Lung microvascular endothelial cell (primary cell): ENCODE data around the gene ANKDD1A. TPM values are rescaled to one million over a fixed set of nuclear protein-coding genes. Genes with fewer than 3 reads are reported as not detected.
A peak's percentile ranks its signal among the peaks of the same experiment; 100 is the strongest.

ENCODE experiments used
- DNase-seq, 2 donors: peaks; one replicate each; pipeline versions ENCODE4 v3.0.0 to v3.0.0-alpha.2; 2010; ENCODE audit warnings: low read depth in 2 of 2
- total RNA-seq: library from RNA; depleted of rRNA; stranded (reverse); fragments of >200 nt; gene quantifications from 2 replicates; pipeline ENCODE4 v1.2.1, GENCODE V29; 2014

The ANKDD1A gene
- 3.0 and 3.7 TPM in 2 replicates for total RNA-seq

DNA sequence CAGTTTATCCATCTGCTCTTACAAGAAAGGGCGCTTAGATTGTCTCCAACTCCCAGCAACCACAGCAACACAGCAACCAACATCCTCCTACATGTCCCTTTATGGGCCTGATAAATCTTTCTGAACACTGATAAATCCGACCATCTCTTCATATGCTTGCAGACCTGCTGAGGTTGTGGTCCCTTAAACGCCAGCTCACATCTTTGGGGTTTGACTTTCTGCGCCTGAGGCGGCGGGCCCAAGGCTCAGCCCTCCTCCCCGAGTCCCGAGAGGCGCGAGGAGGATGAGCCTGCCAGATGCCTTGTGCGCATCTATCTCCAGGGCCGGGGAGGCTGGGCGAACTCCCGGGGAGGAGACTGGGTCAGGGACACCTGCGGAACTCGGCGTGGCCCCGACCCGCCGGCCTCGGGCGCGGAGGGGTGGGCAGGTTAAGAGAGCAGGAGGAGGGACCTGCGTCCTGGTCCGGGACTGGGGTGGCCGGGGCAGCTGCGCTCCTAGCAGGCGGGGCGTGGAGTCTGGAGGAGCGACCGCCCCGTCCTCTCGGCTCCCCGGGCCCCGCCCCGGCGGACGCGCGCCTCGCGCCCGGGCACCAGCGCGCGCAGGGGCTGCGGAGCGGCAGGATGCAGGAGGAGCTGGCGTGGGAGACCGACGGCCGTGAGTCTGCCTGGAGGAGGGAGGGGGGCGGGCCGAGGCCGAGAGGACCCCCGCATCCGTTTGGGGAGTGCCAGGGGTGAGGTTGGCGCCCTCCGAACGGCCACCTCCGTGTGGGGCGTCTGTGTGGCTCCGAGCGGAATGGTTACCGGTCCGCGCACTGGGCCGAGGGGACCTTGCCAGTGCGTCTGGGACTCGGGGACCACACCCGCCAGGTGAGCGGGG is at the start of gene ANKDD1A:
Gene ANKDD1A (plus strand): TSS at position 592 of the 876 bp plus-strand sequence. CDS start 29 bp downstream, at position 621.
- DNase-seq, result peak; percentile 46 to 50

DNA sequence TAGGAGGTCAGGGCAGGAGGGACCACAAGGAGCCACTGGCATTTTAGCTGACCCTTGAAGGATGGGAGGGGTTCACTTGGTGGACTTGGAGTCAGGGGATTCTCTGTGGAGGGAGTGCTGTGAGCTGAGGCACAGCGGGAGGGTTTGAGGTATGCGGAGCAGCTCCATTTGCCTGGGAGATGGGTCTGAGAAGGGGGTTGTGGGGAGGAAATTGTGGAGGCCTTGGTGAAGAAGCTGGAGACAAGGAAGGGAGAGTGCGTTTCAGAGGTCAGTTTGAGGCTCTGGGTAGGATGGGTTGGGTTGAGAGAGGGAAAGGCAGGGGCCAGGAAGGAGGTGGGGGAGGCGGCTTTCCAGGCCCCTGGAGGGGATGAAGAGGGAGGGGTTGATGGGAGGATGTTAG is 49.7 kb upstream of the ANKDD1A start:
- DNase-seq, result no peak

DNA sequence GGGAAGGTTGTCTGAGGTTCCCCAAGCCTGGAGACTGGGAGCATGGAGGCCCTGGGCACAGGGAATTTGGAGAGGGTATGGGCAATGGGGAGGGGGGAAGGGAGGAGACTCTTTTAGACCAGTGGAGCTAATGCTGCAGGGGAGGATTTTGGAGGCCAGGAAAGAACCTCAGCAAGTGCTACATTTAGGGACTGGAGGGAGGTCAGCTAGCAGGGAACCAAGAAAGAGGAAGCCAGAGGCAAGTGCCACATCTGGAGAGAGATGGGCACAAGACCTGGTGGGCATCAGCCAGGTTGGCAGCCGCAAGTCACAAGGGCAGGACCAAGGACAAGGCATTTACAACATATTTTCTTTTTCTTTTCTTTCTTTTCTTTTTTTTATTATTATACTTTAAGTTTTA is 49.3 kb upstream of the ANKDD1A start:
- DNase-seq, result no peak

DNA sequence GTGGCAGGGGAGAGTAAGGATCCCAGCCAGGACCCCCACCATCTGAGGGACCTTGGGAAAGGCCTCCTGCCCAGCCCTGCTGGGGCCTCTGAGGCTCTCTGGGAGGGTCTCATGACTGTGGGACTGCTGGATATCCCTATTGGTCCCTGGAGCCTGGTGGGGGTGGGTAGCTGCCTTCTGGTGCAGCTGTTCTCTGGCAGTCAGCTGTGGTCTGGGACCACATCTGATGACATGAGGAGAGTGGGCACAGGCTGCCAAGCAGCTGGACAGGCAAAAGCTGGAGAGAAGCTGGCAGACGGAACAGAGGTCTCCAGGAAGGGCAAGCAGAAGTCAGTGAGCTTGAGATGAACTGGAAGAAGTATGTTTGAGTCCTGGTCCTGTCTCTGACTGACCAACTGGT is 47.6 kb upstream of the ANKDD1A start:
- DNase-seq, result no peak

DNA sequence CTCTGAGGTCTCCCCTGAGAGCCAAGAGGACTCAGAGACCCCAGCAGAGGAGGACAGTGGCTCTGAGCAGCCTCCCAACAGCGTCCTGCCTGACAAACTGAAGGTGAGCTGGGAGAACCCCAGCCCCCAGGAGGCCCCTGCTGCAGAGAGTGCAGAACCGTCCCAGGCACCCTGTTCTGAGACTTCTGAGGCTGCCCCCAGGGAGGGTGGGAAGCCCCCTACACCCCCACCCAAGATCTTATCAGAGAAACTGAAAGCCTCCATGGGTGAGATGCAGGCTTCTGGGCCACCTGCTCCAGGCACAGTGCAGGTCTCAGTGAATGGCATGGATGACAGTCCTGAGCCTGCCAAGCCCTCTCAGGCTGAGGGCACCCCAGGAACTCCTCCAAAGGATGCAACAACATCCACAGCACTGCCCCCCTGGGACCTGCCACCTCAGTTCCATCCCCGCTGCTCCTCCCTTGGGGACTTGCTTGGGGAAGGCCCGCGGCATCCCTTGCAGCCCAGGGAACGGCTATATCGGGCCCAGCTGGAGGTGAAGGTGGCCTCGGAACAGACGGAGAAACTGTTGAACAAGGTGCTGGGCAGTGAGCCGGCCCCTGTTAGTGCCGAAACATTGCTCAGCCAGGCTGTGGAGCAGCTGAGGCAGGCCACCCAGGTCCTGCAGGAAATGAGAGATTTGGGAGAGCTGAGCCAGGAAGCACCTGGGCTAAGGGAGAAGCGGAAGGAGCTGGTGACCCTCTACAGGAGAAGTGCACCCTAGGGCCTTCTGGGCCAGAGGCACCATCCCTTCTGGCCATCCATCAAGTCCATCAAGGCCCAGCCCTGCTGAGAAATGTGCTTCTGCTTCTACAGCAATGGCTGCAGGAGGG is 46.3 kb upstream of the ANKDD1A start:
- DNase-seq, result peak in 1 of 2 donors; percentile 68

DNA sequence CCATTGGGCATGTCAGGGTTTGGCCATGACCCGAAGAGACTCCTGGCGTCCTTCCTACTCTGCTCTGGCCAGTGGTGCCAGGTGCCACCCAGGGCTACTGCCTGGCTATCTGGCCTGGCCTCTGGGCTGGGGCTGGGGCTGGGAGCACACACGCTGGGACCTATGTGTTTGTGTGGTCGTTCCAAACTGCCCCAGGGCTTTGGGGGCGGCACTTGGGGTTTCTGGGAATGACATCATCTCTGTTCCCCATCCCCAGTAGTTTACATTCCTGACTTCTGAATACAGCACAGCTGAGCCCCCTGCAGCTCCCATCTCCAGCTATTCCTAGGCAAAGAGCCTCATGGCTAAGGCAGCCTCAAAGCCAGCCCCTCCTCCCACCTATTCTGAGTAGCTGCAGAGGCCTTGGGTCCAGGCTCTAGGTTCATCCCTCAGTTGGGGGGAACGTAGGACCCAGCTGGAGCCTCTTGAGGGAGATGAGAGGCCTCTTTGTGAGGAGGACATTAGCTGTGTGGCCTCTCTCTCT is 45.6 kb upstream of the ANKDD1A start:
- no peak for DNase-seq

DNA sequence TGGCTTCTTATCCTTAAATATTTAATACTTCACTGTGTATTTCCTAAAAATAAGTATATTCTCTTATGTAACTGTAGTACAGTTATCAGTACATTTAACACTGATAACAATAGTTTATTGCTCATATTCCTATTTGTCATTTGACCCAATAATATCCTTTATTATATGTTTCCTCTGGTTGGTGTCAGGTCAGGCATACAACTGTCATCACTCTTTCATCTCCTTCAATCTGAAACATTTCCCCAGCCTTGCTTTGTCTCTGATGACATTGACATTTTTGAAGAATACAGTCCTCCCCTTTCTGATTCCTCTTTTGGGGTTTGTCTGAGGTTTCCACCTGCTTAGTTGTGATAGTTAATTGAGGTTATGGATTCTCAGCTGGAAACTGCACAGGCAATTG is 42.2 kb upstream of the ANKDD1A start:
- peak in 1 of 2 donors; percentile 68 for DNase-seq

DNA sequence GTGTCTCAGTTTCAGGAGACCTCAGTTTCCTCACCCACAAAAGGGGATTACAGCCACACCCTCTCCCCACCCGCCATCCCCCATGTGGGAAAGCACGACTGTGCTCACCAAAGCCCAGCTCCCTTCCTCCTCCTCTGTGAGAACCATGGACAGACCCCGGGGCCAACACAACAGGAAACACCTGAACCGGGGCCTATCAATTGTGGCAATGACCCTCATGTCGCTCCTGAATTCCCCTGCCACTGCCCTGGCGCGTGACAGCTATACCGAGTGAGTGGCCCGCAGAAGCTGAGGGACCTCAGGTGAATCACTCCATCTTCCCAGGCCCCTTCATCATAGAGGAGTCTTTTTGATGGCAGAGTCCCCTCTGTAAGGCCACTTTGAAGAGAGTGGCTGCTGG is 41.3 kb upstream of the ANKDD1A start:
- peak; percentile 88 to 96 for DNase-seq

DNA sequence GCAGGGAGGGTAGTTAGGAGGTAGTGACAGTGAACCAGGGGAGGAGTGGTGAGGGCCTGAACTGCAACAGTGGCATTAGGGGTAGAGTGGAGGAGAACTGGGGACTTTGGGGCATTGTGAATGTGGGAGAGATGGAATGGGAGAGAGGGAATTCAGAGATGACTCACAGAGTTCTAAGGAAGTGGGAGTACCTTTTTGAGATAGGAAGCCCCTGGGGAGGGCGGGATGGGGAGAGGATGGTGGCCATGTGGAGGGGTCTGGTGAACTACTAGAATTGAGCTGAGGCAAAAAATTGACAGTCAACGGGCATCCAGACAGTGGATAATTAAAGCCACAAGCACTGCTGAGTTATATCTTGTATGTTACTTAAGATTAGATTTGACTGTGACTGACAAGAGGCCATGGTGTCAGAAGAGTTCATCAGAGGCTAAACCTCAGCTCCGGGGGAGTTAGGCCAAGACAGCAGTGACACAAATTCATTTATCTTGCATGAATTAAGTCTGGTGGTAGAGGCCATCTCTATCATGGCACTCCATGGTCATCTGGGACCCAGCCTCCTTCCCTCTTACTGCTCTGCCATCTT is 36.0 kb upstream of the ANKDD1A start:
- no peak for DNase-seq

DNA sequence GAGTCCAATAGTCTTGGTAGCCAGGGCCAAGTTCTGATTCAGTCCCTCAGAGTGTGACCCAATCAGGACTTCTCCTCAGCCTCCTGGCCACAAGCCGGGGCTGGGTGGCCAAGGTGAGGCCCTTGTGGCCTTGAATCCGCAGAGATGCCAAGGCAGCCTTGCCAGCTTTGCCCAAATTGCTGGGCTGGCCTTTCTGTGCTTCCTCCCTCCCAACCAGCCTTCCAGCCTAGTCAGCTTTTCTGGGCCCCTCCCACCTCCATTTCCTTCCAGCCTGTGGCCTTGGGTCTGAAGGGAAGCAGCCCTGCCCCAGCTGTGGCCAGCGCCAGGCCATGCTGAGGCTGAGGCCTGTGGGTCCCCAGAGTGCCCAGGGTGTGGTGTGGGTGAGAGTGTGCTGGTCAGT is 34.3 kb upstream of the ANKDD1A start:
- peak; percentile 46 to 61 for DNase-seq

DNA sequence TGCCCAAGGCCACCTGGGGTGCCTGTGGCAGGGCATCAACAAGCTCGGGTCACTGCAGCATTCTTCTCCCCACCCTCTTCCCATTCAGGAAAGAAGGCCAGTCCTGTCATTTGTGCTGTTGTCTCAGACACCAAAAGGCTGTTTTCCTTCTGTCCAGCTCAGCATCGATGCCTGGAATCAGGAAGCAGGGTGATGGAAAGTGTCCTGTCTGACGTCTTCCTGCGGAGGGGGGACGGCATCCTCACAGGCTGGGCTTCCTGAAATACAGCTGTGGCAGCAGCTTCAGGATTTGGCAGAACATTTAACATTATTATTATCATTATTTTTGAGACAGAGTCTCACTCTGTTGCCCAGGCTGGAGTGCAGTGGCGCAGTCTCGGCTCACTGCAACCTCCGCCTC is 33.0 kb upstream of the ANKDD1A start:
- peak; percentile 82 to 95 for DNase-seq

DNA sequence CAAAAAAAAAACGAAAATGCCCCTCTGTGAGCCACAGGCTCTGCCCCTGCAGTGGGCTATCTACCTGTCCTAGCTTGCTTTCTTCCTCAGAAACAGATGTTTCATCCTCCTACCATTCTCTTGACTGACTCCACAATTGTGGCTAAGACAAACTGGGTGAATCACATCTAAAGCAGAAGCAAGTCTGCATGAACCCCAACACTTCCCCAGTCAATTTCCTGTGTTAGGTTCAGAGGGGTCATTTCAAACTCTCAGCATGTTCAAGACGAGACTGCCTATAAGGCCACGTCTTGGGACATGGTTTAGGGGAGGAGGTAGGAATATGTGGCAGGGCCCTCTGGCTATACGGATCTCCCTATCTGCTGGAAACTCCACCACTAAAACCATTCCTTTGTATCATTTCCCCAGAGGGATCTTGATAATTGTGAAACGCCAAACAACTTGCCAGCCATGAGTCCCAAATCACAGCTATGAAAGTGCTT is 28.6 kb upstream of the ANKDD1A start:
- peak in 1 of 2 donors; percentile 42 for DNase-seq

DNA sequence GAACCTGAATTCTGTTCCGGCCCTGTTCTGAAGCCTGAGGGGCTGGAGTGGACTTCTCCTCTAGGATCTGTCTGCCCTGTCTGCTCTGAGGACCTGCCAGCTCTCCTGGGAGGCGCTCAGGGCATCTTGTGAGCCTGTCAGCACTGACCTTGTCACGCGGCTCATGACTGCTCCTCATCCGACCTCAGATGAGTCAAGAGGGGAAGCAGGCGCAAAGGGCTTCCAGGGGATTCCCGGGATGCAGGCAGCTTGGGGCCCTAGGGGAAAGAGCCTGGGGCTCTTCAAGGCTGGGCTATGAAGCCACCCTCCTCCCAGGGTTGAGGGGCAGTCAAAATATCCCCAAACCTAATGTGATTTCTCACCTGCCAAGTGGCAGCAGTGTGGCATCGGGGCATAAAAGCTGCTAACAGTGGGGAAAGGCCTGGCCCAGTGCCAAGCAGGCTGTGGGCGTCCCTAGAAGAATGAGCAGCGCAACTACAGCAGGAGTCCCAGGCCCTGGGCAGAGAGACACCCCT is 27.6 kb upstream of the ANKDD1A start:
- DNase-seq, result peak; percentile 83 to 97

DNA sequence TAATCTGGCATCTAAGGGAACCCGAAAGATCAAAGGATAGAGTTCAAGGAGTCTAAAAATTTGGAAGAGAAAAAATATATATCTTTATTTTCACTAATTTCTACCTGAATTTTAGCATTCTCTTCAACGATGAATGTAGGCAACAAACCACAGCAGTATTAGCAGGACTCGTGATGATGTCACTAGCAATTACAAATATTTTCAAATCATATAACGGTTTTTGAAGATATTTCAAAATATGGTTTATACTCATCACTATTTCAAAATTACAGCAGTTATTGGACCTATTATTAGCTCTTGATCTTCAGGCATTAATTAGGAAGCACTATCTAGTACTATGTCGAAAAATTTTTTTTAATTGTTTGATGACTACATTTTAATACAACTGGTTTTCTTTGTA is 27.0 kb upstream of the ANKDD1A start:
- no peak for DNase-seq

DNA sequence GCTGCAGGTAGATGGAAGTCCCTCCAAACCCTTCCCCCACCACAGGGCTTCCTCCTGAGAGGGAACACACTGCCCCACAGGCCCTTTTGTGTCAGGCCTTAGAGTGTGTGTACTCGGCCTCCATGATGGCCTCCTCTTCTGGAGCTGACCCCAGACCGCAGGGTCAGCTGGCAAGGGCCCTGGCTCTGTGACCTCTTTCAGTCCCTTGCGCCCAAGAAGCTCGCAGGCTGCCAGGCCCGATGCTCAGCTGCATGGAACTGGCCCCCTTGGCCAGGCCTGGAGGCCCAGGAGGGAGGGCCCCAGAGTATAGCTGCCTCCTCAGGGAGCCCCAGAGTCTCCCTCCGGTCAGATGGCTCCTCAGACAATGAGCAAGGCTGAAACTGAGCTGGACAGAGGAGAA is 23.4 kb upstream of the ANKDD1A start:
- DNase-seq, result no peak

DNA sequence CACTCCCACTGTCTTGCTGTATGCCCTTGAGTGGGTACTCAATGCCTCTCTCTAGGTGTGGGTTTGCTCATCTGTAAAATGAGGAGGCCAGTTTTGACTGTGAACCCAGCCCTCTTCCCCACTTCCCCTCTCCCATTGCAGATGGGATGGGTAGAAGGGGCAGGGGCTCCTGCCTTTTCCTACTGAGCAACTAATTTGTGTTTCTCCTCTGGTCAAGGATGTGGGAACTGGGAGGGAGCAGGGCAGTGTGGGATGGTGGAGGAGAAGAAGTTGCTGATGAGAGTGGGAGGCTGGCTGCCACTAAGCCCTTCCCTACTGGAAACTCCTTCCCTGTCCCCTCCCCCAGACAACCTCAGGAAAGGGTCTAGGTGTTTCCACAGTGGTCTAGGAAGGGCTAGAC is 20.1 kb upstream of the ANKDD1A start:
- no peak for DNase-seq

DNA sequence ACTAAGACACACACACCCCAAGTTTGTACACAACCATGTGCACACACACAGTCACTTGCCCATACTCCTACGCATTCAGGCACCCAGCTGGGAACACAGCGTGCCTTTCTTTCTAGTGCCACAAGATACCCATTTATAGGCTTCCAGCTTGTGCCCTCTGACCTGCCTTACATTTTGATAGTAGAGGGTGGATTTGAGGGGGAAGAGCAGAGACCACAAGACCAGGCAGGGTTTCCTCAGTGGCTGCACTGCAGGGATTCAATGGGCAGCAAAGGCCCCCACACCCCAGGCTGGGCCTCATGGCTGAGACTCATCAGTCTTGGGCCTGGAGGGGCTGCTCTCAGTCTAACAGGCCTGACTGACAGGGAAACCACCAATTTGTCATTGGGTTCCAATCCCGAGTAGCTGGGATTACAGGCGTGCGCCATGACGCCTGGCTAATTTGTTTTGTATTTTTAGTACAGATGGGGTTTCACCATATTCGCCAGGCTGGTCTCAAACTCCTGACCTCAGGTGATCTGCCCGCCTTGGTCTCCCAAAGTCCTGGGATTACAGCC is 18.8 kb upstream of the ANKDD1A start:
- DNase-seq, result no peak

DNA sequence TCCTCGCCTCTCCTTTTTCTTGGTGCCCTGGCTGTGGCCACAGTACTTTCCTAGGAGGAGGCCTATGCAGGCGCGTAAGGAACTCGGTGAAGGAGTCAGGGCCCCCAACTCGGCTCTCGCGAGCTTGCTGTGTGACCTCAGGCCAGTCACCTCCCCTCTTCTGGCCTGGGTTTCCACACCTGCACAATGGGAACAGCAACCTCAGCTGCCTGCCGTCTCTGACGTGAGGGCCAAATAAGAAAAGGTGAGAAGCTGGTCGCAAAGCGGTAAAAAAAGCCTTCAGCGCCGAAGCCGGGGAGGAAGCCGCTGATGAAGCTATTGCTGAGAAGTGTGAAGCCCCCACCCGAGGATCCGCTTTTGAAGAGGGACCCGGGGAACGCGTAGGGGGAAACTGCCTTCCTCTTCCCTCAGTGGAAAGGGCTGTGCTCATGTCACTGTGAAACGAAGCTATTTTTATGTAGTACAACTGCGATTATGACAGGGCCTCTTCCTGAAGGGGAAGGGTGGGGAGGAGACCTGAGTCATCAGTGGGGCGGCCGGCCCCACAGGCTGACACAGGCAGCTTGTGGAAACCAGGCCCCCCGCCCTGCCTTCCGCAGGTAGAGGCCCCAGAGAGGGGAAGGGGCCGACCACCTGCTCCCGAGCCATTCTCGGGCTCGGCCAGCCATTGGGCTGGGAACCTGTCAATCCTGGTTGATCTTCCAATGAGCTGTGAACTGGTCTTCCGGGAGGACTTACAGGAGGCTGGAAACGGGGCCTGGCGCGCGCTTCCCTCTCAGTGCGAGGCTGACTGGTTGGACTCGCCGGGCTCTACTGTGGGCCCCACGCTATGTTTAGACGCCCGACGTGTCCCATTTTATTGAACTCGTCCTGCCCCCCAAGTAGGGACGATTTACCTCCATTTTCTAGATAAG is 18.0 kb upstream of the ANKDD1A start:
- DNase-seq, result peak; percentile 98 to 100

DNA sequence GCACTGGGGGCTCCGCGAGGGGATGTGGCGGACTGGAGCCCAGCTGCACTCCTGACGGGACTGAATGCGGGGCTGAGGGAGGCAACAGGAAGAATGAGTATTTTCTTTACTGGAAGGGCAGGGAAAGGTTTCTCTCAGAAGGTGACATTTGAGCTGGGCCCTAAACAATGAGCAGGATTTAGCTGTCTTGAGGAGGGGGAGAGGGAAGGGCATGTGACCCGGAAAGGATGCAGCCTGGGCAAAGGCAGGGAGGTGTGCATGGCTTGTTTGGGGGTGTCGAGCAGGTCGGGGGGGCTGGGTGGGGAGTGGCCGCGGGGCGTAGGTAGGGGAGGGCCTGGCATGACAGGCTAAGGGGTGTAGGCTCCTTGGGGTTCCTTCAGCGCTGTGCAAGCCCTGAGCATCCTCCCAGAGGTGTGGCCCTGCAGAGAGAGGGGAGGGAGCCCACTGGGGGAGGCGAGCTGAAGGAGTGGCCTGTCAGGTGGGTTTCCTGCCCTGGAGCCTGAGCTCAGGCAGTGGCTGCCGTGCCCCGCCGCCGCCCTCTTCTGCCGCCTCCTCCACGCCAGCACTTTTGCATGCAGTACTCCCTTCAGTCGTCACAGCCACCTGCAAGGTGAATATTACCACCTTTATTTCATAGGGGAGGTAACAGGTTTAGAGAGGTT is 17.2 kb upstream of the ANKDD1A start:
- DNase-seq, result no peak
